Measurements from ENCODE around the gene PAPSS1.
"Not testable (repeated sequence)": the region's sequence is repeated elsewhere in the genome, so short reads cannot be mapped to it uniquely, and the experiment has no call there.

Gene PAPSS1

GRCh38 chr4:107682306-107682705 is 37.7 kb downstream of the PAPSS1 start:
- TF ChIP-seq ZFX (IDR thresholded peaks at IDR 0.05; ENCODE audit: borderline replicate concordance) (no peak), CTCF (IDR thresholded peaks at IDR 0.05) (no peak)

GRCh38 chr4:107669068-107669467 is 51.0 kb downstream of the PAPSS1 start:
- H3K27ac ChIP-seq = no peak overlapping the region
- no peak for TF ChIP-seq ZFX (IDR thresholded peaks at IDR 0.05; ENCODE audit: borderline replicate concordance)
- no peak for TF ChIP-seq CTCF (IDR thresholded peaks at IDR 0.05)

More at GRCh38 chr4:107682306-107682705, 37.7 kb downstream of the PAPSS1 start:
- H3K27ac ChIP-seq = peak overlapping the region; percentile 88

GRCh38 chr4:107666134-107666533 is 53.9 kb downstream of the PAPSS1 start:
- peak overlapping the region; percentile 73 for H3K27ac ChIP-seq
- TF ChIP-seq ZFX (IDR thresholded peaks at IDR 0.05; ENCODE audit: borderline replicate concordance) (no peak), CTCF (IDR thresholded peaks at IDR 0.05) (peak; percentile 57)

- H3K27ac ChIP-seq = peak overlapping the region; percentile 73
- no peak for TF ChIP-seq CTCF (IDR thresholded peaks at IDR 0.05)
Measured at GRCh38 chr4:107665001-107665400, 55.0 kb downstream of the PAPSS1 start.

GRCh38 chr4:107658400-107659336 is 61.4 kb downstream of the PAPSS1 start:
- H3K27ac ChIP-seq = no peak overlapping the region
- no peak for TF ChIP-seq ZFX (IDR thresholded peaks at IDR 0.05; ENCODE audit: borderline replicate concordance)
- no peak for TF ChIP-seq CTCF (IDR thresholded peaks at IDR 0.05)

- TF ChIP-seq ZFX (IDR thresholded peaks at IDR 0.05; ENCODE audit: borderline replicate concordance) (no peak), CTCF (IDR thresholded peaks at IDR 0.05) (no peak)
- H3K27ac ChIP-seq = peak overlapping the region; percentile 41
Measured at GRCh38 chr4:107655289-107655688, 64.7 kb downstream of the PAPSS1 start.

GRCh38 chr4:107654694-107655093 is 65.3 kb downstream of the PAPSS1 start:
- TF ChIP-seq CTCF (IDR thresholded peaks at IDR 0.05) (peak; percentile 58), ZFX (IDR thresholded peaks at IDR 0.05; ENCODE audit: borderline replicate concordance) (no peak)
- peak overlapping the region; percentile 41 for H3K27ac ChIP-seq

- H3K27ac ChIP-seq = not testable (repeated sequence)
Measured at GRCh38 chr4:107651408-107651807, 68.6 kb downstream of the PAPSS1 start.
